C4-2B (cell line): ENCODE data around the gene NUBPL.

ENCODE experiments used
- CTCF ChIP-seq: fragments of 450-650 bp; conservative IDR thresholded peaks from 2 replicates; pipeline ENCODE4 v1.5.1; 2017; ENCODE audit warnings: mild to moderate bottlenecking
- ZFX ChIP-seq: fragments of 450-650 bp; IDR thresholded peaks from 2 replicates; pipeline ENCODE4 v1.6.1; 2017

- TF ChIP-seq CTCF: no peak
- no peak for TF ChIP-seq ZFX
Measured at GRCh38 chr14:31858868-31859267, 297.7 kb downstream of the NUBPL start.
